HCEC 1CT (cell line): ENCODE results near the gene ABL1.

ENCODE experiments used
- DNase-seq: peaks from one replicate; pipeline ENCODE4 v3.0.0-alpha.2; 2017

The ABL1 gene

DNA sequence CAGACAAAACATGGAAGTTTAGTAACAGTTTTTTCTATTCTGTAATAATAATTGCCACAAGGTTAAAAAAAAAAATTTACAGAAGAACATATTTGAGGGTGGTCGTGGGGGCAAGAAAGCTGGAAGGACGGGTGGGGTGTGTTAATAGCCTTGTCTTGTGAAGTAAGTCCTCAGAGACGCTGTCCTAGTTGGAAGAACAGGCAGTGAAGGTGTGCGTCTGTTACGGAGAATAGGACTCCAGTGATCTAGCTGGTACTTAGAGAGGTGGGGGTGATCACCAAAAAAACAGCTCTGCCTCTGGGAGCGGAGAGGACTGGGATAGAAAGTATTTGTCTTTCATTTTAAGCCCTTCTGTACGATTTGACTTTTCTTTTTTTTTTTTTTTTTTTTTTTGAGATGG lies 17.7 kb downstream of the ABL1 start:
- DNase-seq, result no peak

DNA sequence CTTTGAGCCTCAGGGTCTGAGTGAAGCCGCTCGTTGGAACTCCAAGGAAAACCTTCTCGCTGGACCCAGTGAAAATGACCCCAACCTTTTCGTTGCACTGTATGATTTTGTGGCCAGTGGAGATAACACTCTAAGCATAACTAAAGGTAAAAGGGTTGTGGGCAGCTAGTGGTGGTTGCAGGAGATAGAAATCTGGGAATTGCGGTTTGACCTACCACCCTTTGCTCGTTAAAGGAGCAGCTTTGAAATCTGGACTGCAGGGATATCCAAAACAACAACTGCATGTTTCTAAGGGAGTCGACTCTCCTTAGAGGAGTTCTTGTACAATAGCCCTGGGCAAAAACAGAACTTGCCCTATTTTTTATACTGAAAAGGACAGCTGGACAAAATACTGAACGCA lies 19.0 kb downstream of the ABL1 start:
- no peak for DNase-seq

DNA sequence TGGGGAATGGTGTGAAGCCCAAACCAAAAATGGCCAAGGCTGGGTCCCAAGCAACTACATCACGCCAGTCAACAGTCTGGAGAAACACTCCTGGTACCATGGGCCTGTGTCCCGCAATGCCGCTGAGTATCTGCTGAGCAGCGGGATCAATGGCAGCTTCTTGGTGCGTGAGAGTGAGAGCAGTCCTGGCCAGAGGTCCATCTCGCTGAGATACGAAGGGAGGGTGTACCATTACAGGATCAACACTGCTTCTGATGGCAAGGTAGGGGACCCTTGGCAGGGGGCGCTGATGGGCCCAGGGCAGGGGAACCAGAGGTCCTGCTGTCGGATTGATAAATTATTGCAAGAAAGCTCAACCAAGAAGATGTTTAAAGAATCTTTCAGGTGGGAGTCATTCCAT lies 19.8 kb downstream of the ABL1 start:
- no peak for DNase-seq

DNA sequence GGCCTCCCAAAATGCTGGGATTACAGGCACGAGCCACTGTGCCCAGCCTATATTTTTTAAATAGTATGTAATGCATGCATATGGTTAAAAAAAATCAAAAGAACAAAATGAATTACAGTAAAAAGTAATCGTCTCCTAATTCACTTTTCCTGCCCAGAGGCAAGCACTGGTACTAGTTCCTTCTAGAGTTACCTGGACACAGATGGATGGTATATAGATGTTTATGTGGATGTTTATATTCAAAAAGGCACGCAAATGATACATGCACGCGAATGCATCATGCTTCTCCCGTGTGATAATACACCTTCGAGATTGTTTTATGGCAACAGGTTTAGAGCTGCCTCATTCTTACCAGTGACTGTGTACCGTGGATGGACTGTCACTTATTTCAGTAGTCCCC lies 21.4 kb downstream of the ABL1 start:
- DNase-seq, result no peak

DNA sequence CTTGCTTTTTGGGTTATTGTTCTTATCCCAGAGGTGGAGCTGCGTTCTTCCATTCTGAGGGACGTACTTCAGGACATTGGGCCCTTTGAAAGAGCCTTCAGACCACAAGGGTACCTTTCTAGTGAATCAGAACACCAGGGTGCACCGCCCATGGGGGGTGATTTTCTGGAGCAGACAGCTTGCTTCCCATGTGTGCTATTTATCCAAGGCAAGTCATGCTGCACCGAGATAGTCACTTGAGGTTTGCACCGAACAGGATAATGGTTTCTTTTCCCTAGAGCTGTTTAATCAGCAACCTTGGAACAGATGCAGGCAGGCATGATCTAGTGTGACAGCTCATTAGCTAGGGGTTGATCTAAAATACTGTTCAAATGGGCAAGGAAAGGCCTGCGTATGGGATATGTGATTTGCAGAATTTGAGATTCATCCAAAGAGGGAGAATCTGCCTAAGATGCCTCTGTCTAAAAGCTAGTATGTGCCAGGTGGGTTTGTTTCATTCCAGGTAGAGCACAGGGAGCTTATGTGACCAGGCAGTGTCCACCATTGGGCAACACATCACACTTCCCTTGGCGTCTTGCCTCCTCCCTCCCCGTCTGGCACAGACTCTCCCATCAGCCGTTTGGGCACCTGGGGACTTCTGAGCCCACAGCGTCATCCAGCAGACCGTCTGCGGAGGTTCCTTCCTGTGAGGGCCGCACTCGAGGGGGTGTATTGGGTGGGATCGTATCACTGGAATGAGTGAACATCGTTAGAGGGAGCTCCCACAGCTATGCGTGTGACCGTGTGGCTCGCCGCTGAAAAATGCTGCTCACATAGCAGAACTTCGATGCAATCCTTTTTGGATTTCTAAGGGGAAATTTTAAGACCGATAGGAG lies 23.0 kb downstream of the ABL1 start:
- DNase-seq, result peak; percentile 74

DNA sequence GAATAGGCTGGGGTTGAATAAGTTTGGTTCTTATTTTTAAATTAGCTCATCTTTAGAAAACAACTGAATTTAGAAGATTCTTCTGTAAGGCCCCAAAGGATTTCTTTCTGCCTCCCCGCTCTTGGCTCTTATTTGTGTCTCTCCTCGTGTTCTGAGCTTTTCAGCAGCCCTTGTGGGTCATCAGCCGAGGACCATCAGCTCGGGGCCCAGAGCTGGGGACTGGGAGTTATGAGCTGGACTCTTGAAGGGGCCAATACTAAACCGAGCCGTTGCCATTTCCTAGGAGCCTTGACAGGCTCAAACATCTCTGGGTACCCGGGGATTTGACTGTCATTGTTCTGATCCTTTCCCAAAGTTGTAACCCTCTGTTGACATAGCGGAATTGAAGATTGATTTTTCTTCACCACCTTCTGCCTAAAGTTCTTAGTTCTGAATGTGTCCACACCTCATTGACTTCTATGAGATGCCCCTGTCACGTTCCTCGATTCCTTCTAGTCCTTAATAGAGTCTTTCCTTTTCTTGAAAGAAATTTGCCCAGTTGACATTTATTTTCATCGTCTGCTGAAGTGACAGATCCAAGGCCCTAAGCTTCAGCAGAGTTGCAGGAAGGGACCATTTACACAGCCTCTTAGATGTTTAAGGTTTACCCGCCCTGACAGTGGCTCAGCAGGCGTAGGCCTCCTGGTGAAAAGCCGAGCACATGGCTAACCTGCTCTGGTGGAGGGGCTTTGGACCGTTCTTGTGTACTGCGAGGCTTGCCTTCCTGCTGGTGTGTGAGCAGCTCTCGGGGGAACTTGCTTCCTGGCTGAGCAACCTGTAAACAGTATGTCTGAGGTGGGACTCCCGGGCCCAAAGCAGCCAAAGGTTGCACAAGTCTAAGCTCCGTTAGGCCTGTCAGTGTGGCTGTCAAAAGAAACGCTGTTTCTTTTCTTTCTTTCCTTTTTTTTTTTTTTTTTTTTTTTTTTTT lies 24.0 kb downstream of the ABL1 start:
- no peak for DNase-seq

DNA sequence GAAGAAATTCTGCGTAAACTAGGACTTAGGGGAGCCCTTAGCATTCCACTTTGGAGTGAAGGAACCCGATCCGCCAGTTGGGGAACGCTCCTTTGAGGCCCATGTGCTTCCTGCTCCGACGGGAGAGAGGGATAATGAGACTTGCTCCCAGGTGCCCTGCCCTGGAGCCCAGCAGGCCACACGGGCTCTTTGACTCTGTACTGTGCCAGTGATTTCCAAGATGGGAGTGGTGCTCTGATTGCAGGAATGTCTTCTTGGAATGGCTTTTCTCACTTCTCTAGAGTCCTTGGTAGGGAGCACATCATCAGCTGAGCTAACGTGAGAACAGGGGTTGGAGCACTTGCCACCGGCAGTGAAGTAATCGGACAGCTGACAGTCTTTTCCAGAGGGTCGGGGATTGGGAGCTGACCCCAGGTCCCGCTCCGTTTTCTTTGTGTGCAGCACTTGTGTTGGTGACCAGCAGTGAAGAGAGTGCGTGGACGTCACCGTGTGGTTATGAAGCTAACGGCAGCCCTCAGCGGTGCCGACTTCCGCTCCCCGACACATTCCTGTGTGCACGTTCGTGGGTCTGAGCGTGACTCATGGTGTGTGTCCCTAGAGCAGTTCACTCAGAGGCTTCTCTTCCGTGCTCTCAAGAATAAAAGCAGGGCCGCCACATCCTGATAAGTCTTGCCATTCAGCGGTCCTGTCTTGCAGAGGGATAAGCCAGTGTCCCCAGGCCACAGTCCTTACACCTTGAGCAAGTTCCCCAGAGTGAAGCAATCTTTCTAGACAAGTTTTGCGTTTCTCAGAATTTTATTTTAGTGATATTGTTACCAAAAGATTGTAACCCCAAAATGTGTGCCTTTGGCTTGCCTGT lies 25.6 kb downstream of the ABL1 start:
- DNase-seq, result peak; percentile 94

DNA sequence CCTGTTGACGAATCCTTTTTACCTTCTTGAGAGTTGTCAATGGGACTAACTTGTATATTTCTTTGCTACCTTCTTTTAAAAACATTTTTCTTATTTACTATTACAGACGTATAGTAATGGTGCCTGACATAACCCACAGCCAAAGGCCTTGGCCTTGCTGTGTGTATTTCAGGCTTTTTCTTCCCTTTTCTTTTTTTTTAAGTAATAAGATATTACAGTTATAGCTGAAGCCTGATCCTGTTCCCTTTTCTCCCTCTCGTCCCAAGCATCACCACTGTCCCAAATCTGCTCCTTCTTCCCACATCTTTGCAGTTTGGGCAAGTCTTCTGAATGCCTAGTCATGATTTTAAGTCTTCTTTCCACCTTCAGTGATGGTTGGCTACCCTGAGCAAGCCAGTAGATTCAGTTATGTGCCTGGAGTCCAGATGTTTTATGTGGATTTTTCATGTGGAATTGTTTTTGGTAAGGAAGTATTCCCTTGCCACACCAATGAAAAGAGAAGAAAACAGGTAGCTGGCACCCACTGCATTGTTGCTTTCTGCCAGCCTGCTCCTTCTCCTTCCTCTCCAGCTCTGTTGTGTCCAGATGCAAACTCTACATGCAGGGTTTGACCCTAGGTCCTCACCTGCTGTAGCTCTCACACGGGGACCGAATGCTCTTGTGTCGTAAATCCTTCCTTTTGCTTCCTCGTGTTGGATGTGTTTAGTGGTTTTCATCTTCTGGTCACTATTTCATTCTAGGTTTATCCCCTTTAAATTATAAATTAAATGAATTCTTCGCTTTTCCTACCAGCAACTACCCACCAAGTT lies 26.5 kb downstream of the ABL1 start:
- no peak for DNase-seq

DNA sequence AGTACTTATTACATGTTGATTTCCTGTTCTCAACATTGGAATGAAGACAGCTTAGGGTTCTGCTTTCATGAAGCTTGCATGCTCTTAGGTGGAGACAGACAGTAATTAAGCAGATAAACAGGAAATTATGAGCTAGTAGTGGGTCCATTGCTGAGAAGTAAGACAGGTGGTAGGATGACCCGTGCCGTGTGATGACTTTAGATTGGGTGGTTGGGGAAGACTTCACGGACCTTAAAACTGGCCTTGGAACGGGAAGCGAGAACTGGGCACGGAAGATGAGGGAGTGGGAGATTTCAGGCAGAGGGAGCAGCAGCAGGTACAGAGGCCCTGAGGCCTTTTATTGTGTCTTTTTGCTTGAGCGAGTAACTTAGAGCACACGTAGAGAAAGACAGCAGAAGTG lies 27.2 kb downstream of the ABL1 start:
- no peak for DNase-seq

DNA sequence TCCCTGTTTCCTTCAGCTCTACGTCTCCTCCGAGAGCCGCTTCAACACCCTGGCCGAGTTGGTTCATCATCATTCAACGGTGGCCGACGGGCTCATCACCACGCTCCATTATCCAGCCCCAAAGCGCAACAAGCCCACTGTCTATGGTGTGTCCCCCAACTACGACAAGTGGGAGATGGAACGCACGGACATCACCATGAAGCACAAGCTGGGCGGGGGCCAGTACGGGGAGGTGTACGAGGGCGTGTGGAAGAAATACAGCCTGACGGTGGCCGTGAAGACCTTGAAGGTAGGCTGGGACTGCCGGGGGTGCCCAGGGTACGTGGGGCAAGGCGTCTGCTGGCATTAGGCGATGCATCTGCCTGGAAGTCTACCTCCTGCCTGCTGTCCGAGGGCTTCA lies 27.7 kb downstream of the ABL1 start:
- no peak for DNase-seq

DNA sequence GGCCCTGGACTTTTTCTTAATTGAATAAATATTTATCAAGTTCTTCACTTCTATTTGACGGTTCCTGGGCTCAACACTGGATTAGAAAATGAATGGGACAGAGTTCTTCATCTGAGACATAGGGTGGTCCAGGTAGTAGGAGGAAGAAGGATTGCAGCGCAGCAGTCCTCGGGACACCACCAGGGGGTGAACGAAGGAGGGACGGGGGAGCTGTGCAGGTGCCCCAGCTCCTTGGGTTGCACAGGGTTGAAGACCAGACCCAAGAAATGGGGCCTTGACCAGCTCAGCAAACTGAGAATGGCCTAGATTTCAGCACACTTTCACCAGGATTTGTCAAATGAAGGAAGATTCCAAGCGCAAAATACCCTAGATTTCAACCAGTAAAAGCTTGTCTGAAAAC lies 29.5 kb downstream of the ABL1 start:
- DNase-seq, result no peak

DNA sequence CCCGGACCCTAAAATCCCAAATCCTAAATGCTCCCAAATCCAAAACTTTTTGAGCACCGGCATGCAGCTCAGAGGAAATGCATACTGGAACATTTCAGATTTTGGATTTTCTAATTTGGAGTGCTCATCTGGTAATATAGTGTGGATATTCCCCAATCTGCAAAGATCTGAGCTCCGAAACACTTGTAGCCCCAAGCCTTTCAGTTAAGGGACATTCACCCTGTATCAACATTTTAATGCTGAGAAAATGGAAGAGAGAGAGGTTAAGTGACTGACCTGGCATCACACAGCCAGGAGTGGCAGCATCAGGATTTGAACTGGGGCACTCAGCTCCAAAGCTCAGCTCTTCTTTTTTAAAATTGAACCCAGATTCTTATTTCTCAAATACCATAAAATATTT lies 30.9 kb downstream of the ABL1 start:
- DNase-seq, result no peak

DNA sequence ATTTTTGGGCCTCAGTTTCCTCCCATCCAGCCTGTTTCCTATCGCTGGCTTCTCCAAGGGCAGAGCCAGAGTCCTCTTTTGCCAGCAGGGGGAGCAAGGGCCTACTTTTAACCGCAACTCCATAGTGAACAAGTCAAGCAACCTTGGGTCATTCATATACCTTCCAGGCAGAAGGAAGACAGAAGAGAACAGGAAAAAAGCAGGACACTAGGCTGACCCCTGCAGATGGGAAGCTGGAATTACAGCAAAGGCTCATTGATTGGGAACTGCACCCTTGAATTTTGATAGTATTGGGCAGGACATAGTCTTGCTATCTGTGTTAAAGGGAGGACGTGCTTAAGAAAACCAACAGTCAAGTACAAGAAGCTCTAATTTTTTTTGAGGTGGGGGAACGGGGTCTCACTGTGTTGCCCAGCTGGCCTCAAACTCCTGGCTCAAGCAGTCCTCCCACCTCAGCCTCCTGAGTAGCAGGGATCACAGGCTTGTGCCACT lies 31.5 kb downstream of the ABL1 start:
- DNase-seq, result peak; percentile 84

DNA sequence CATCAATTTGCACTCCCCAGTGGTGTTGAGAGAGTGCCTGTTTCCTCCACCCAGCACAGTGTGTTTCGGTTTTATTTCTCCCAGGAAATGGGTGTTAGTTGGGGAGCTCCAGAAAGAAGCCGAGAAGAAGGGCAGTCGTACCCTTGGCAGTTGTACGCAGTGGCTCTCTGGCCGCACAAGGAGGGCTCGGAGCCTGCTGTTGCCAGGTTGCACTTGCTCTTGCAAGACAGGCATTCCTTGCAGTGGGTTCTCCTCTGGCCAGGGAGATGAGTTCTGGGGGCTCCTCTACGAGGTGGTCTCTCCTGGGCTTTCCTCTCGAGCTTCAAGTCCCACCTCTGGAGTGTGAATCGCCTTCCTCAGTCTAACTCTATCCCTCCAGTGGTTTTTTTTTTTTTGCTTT lies 32.5 kb downstream of the ABL1 start:
- DNase-seq, result no peak

DNA sequence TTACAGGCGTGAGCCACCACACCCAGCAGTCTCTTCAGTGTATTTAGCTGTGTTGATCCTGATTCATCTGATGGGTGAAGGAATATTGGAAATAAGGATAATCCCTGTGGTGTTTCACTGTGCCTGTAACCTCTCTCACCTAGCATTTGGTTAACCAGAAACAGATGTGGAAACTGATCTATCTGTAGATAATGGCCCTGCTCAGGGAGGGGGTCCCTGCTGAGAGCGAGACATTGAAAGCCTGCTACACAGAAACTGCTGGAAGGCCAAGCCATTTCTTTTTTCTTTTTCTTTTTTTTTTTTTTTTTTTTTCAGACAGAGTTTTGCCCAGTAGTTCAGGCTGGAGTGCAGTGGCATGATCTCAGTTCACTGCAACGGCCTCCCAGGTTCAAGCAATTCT lies 33.2 kb downstream of the ABL1 start:
- DNase-seq, result no peak

DNA sequence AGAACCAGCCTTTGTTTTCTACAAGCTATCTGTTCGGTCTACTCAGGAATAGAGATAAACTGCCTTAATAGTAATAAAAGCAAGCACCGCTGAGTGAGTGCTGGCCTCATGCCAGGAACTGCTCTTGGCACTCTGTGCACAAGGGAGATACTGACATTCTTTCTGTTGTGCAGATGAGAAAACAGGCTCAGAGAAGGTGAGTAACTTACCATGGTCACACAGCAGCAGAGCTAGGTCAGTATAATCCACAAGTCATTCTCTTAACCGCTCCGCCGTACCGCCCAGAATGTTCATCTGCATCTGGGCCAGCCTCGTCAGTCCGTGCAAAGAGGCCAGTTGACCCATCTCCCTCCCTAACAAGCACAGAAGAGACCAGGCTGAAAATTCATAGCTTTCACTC lies 34.2 kb downstream of the ABL1 start:
- DNase-seq, result no peak

DNA sequence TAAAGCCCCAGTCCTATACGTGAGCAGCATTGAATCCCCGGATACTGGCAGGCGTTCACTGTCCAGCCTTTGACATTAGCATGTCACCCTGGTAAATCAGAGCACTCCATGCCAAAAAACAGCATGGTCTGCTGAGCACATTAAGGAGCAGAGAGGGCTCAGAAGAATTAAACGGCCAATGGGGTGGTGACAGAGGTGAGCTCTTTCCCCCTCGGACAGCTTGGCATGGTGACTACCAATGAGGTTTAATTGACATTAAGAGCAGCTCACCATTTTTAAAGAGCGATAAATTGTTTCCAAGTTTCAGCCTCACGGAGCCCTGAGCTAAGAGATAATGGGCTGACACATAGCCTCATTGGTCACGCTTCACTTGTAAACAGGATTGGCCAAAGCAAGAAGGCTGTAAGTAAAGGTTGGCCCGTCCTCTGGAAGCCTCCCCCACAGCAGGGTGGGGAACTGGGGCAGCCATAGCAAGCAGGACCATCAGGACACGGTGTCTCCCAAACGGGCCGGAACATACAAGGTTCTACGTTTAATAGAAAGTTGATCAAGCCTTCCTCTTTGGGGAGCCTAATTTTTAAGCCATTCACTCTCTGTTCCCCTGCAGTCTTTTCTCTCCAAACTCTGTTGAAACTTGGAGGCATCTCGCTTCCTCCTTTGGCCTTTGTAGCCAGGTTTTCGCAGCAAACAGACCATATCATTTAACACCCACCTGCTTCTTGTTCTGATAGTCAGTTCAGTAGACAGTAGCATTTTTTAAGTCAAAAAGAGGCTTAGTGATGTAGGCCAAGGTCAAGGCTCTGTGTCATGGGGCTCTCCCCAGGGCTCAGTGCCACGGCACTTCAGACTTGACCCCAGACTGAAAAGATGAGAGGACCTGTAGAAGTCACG lies 35.7 kb downstream of the ABL1 start:
- no peak for DNase-seq

DNA sequence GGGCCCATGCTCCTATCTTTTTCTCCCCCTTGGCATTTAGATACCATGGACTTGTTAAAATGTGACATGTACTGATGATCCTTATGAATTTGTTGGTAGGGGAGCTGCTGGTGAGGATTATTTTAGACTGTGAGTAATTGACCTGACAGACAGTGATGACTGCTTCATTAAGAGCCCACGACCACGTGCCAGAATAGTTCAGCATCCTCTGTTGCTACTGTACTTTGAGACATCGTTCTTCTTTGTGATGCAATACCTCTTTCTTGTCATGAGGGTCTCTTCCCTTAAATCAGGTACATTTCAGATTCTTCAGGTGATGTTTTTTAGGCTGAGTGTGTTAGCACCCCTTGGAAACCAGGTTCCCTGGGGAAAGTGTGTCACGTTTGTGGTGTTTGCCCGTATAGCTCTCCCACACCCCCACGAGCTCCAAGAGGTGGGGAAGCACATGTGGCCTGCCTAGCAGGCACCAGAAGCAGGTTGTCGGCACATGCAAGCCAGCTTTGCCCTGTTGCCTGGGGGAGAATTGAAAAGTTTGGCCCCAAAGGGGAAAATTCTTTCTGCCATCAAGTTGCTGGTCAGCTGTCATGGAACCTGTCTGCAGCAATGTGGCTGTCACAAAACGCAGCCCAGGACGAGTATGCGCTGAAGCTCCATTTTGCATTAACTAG lies 36.5 kb downstream of the ABL1 start:
- no peak for DNase-seq

DNA sequence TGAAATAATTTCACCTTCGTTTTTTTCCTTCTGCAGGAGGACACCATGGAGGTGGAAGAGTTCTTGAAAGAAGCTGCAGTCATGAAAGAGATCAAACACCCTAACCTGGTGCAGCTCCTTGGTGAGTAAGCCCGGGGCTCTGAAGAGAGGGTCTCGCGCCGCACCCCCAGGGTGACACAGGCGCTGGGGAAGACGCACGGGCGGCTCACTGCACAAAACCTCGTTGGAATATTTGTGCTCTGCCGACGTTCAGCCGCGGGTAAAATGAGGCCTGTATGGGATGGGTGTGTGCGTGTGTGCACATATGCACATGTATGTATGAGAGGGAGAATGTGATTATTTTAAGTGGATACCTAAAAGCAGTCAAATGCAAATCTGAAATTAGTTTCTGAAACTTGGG lies 37.0 kb downstream of the ABL1 start:
- no peak for DNase-seq

DNA sequence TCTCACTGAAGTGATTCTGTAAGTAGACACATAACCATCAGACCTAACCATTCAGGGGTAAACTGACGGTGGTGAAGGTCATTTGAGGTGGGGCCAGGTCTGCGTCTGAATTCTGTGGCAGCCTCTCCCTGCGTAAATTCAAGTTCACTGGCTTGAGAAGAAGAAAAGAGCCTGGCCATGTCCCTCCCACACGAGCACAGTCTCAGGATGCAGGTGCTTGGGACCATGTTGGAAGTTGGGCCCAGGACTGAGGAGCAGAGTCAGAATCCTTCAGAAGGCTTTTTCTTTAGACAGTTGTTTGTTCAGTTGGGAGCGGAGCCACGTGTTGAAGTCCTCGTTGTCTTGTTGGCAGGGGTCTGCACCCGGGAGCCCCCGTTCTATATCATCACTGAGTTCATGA lies 37.5 kb downstream of the ABL1 start:
- DNase-seq, result no peak
